GM12873 (cell line): ENCODE results near the gene DGKA.

Experiments
- TF ChIP-seq, protein P1 (sequence below): IDR thresholded peaks from 2 replicates; pipeline ENCODE4 v1.5.1; 2012; ENCODE audit warnings: low read depth, mild to moderate bottlenecking, moderate library complexity, low read length, control low read depth; ENCODE audit not compliant: insufficient read depth; ENCODE audit errors: missing control alignments

DGKA gene

DNA sequence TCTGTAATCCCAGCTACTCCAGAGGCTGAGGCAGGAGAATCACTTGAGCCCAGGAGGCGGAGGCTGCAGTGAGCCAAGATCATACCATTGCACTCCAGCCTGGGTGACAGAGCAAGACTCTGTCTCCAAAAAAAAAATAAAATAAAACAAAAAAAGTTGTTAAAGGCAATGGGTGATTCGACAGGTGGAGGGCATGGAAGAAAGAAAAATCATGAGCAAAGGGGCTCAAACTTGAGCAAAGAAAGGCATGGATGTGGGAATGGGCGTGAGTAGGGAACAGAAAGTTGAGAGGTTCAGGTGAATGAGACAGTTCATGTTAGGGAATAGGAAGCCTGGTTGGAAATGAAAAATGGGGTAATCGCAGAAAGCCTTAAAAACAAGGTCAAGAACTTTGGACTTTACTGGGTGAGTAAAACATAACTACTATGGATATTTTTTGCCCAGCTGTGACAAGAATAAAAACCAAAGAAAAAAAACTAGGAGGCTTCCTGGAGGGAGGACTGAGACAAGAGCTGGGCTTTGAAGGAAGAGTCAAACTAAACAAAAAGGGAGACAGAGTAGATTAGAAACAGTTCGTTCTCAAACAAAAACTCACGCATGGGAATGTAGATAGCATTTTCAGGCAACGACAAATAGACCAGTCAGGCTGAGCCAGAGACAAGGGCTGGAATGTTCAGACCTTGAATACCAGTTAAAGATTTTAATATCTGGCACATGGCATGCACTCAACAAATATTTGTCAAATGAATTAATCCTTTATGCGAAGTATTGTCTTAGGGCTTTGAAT, 22.0 kb upstream of the DGKA start:
- TF ChIP-seq, protein P1, sequence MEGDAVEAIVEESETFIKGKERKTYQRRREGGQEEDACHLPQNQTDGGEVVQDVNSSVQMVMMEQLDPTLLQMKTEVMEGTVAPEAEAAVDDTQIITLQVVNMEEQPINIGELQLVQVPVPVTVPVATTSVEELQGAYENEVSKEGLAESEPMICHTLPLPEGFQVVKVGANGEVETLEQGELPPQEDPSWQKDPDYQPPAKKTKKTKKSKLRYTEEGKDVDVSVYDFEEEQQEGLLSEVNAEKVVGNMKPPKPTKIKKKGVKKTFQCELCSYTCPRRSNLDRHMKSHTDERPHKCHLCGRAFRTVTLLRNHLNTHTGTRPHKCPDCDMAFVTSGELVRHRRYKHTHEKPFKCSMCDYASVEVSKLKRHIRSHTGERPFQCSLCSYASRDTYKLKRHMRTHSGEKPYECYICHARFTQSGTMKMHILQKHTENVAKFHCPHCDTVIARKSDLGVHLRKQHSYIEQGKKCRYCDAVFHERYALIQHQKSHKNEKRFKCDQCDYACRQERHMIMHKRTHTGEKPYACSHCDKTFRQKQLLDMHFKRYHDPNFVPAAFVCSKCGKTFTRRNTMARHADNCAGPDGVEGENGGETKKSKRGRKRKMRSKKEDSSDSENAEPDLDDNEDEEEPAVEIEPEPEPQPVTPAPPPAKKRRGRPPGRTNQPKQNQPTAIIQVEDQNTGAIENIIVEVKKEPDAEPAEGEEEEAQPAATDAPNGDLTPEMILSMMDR, result no peak

DNA sequence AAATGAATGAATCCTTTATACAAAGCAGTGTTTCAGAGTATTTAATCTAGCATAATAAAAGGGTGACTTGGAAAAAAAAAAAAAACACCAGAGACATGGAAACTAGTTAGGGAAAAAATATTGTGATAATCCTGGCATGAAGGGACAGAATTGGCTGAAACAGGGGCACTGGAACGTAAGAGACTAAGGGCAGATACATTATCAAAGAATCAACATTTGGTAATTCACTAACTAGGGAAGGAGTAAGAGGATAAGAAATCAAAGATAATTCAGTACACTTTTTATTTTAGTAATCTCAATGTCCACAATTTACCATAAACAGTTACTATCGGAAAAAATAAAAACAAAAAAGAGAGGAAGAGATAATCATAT, 21.5 kb upstream of the DGKA start:
- TF ChIP-seq, protein P1, result no peak

DNA sequence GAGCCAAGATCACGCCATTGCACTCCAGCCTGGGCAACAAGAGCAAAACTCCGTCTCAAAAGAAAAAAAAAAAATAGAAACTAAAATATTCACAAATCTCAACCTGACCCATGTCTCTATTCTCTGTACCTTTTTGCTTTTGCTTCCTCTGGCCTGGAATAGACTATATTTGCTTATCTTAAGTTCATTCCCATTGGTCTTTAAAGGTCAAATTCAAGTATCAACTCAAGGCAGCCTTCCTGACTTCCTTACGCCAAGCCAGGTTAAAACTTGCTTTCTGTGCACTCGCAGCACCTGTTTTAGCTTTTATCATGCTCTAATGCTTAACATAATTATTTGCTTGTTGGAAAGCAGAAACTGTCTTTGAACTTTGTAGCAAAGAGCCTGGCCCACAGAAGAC, 18.1 kb upstream of the DGKA start:
- TF ChIP-seq, protein P1, result no peak

DNA sequence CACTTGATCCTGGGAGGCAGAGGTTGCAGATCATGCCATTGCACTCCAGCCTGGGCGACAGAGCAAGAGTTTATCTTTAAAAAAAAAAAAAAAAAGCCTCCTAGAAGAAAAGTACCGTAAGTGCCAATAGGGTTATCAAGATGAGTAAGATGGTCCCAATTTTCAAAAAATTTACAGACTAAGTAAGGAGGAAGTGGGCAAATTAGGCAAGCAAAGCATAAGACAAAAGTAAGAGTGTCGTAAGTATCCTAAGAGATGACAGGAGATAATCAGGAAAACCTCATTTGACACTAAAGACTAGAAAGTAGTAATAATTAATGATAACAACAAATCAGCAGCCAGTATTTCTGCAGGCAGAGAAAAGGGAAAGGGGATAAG, 15.5 kb upstream of the DGKA start:
- TF ChIP-seq, protein P1, result no peak

DNA sequence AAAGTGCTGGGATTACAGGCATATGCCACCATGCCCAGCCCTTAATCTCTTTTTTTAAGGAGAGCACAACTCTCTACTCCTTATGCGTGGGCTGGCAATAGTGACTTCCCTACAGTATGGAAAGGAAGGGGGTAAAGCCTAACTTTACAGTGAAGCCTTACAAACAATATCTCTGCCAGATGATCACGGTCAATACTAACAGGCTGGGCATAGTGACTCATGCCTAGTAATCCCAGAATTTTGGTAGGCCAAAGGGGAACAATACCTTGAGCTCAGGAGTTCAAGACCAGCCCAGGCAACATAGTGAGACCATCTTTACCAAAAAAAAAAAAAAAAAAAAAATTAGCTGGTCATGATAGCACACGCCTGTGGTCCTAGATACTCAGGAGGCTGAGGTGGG, 8.8 kb upstream of the DGKA start:
- TF ChIP-seq, protein P1, result no peak

DNA sequence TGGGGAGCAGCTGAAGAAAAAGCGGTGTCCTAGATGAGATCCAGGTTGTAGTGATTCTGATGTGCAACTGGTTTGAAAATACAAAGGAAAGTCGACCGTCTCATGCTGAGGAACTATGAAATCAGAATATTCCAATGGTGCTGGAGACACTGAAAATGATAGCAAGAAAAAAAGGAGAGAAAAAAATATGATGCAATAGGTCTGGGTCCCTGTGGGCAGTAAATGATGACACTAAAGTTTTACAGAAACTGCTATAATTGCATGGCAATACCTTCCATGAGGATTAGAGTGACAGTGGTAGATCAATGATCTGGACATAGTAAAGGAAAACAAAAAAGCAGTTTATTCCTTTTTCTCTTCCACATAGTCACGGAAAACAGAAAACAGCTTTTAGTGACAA, 5.6 kb upstream of the DGKA start:
- TF ChIP-seq, protein P1, result no peak

DNA sequence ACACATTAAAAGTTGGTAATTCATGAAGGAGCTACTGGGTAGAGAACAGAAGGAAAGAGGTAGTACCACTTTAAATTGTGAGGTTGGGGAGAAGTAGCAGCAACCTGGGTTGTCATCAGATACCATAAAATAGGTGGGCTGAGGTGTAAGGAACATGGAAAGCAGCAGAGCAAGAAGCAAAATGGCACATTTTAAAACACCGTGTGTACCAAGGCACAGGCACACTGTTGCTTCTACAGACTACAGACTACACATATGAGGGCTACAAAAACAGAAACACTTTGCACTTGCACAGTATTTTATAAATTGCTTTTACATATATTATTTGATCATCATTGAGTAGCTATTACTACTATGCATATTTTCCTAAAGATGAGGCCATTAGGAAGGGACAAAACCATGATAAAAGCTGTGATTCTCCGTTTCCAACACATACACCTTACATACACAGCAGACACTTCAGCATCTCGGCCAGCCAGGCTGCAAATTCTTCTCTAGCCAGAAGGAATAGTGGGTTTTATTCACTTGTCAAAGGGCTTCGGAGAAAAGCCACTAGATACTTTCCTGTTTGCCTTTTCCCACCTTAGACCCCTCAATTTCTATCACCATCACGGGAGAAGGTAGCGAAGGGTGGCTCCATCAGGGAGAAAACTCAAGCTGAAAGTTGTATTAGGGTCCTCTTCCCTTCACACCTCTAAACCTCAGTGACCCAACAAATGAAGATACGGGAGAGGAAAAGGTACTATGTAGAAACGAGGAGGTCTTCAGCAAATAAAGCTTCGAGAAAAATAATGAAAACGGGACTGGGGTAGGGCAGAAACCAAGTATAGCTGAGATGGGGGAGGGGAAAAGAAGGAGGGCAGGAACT, 4.9 kb upstream of the DGKA start:
- TF ChIP-seq, protein P1, result no peak
